GM12892 (cell line): ENCODE data around the gene ZNF692.

Experiments
- POLR2A ChIP-seq: IDR thresholded peaks from 2 replicates; pipeline ENCODE4 v1.6.1; 2011; ENCODE audit warnings: low read depth, low read length, control low read depth
- TAF1 ChIP-seq: IDR thresholded peaks from 2 replicates; pipeline ENCODE4 v1.6.1; 2011; ENCODE audit warnings: low read depth, mild to moderate bottlenecking, control low read depth, low read length, borderline replicate concordance

DNA sequence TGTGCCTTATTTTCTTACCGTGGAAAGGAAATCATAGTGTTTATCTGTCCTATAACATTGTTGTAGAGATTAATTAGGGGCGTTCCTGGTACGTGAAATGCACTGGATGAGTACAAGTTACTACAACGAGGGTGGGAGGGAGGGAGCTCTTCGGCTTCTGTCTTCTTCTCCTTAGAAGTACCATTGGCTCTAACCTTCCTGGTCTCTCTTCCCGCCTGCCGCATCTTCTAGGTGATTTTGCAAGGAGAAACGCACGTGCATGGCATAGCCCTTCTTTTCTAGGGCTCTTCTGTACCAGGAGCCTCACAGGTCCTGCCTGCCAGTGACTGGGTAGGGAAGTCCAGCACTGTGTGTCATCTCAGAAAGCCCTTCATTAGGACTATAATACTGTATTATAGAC is 50.0 kb downstream of the ZNF692 start:
- TF ChIP-seq TAF1 = no peak
- TF ChIP-seq POLR2A = no peak
